Measurements from ENCODE around the gene STOML1.

- TF ChIP-seq, protein P1, sequence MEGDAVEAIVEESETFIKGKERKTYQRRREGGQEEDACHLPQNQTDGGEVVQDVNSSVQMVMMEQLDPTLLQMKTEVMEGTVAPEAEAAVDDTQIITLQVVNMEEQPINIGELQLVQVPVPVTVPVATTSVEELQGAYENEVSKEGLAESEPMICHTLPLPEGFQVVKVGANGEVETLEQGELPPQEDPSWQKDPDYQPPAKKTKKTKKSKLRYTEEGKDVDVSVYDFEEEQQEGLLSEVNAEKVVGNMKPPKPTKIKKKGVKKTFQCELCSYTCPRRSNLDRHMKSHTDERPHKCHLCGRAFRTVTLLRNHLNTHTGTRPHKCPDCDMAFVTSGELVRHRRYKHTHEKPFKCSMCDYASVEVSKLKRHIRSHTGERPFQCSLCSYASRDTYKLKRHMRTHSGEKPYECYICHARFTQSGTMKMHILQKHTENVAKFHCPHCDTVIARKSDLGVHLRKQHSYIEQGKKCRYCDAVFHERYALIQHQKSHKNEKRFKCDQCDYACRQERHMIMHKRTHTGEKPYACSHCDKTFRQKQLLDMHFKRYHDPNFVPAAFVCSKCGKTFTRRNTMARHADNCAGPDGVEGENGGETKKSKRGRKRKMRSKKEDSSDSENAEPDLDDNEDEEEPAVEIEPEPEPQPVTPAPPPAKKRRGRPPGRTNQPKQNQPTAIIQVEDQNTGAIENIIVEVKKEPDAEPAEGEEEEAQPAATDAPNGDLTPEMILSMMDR (conservative IDR thresholded peaks at IDR 0.05; ENCODE audit: low read depth in 2 of 2) = no peak
- TF ChIP-seq EZH2 (IDR thresholded peaks at IDR 0.05; ENCODE audit: low read depth, unreplicated experiment) = no peak
- TF ChIP-seq POLR2AphosphoS5 (IDR thresholded peaks at IDR 0.05; ENCODE audit: low read depth) = no peak
- TF ChIP-seq, protein P2, sequence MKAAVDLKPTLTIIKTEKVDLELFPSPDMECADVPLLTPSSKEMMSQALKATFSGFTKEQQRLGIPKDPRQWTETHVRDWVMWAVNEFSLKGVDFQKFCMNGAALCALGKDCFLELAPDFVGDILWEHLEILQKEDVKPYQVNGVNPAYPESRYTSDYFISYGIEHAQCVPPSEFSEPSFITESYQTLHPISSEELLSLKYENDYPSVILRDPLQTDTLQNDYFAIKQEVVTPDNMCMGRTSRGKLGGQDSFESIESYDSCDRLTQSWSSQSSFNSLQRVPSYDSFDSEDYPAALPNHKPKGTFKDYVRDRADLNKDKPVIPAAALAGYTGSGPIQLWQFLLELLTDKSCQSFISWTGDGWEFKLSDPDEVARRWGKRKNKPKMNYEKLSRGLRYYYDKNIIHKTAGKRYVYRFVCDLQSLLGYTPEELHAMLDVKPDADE (IDR thresholded peaks at IDR 0.05) = no peak
- no peak for TF ChIP-seq EZH2phosphoT487 (IDR thresholded peaks at IDR 0.05; ENCODE audit: unreplicated experiment)
- no peak for TF ChIP-seq CREB1 (CRISPR knock-in tag; IDR thresholded peaks at IDR 0.05; ENCODE audit: low read depth)
- TF ChIP-seq ZNF462 (CRISPR knock-in tag; IDR thresholded peaks at IDR 0.05) = no peak
- no peak for TF ChIP-seq NANOG (IDR thresholded peaks at IDR 0.05; ENCODE audit: borderline replicate concordance)
- TF ChIP-seq JUNB (IDR thresholded peaks at IDR 0.05; ENCODE audit: unreplicated experiment) = no peak
- TF ChIP-seq, protein P3, sequence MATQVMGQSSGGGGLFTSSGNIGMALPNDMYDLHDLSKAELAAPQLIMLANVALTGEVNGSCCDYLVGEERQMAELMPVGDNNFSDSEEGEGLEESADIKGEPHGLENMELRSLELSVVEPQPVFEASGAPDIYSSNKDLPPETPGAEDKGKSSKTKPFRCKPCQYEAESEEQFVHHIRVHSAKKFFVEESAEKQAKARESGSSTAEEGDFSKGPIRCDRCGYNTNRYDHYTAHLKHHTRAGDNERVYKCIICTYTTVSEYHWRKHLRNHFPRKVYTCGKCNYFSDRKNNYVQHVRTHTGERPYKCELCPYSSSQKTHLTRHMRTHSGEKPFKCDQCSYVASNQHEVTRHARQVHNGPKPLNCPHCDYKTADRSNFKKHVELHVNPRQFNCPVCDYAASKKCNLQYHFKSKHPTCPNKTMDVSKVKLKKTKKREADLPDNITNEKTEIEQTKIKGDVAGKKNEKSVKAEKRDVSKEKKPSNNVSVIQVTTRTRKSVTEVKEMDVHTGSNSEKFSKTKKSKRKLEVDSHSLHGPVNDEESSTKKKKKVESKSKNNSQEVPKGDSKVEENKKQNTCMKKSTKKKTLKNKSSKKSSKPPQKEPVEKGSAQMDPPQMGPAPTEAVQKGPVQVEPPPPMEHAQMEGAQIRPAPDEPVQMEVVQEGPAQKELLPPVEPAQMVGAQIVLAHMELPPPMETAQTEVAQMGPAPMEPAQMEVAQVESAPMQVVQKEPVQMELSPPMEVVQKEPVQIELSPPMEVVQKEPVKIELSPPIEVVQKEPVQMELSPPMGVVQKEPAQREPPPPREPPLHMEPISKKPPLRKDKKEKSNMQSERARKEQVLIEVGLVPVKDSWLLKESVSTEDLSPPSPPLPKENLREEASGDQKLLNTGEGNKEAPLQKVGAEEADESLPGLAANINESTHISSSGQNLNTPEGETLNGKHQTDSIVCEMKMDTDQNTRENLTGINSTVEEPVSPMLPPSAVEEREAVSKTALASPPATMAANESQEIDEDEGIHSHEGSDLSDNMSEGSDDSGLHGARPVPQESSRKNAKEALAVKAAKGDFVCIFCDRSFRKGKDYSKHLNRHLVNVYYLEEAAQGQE (IDR thresholded peaks at IDR 0.05; ENCODE audit: unreplicated experiment) = no peak
These were observed 42.2 kb upstream of the STOML1 start for GRCh38 chr15:74034206-74034755.
